ENCODE results near the gene CBFA2T3.

DNA sequence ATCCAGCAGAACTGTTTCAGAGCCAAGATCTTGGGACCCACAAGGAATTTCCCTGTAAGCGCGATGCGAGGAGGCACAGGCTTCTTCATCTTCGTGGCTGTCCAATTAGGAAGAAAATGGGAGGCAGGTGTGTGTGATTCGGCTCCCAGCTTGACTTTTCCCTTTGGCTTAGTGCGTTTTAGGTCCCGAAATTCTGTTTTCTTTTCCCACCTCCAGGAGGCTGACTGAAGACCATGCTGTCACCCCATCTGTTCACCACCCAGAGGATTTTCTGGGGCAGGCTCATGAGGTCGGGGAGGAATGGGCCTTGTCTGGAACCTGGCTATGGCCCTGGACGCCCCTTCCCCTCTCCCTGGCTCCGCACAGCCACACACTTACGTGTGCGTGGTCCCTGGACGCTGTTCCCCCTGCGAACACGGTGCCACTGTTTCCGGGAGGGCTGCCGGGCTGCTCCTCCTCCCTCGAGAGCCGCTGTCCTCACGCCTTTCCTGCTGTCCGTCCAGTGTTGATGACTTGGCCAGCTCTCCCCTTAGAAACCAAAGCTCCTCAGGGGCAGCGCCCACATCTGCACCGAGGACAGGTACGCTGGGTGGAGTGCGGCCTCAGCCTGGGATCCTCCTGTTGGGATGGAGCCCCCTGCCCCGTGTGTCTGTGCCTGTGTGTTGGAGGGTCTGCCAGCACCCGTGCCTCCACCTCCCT is 107.9 kb downstream of the CBFA2T3 start:
- TF ChIP-seq, protein P1, sequence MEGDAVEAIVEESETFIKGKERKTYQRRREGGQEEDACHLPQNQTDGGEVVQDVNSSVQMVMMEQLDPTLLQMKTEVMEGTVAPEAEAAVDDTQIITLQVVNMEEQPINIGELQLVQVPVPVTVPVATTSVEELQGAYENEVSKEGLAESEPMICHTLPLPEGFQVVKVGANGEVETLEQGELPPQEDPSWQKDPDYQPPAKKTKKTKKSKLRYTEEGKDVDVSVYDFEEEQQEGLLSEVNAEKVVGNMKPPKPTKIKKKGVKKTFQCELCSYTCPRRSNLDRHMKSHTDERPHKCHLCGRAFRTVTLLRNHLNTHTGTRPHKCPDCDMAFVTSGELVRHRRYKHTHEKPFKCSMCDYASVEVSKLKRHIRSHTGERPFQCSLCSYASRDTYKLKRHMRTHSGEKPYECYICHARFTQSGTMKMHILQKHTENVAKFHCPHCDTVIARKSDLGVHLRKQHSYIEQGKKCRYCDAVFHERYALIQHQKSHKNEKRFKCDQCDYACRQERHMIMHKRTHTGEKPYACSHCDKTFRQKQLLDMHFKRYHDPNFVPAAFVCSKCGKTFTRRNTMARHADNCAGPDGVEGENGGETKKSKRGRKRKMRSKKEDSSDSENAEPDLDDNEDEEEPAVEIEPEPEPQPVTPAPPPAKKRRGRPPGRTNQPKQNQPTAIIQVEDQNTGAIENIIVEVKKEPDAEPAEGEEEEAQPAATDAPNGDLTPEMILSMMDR (IDR thresholded peaks at IDR 0.05; ENCODE audit: control extremely low read depth in 1 of 3, insufficient read depth in 1 of 3, low read depth in 1 of 3, low read length in 3 of 3), result no peak
- TF ChIP-seq HDAC6 (IDR thresholded peaks at IDR 0.05; ENCODE audit: low read depth, low read length) (no peak), CREB1 (IDR thresholded peaks at IDR 0.05) (no peak), JUN (IDR thresholded peaks at IDR 0.05; ENCODE audit: low read depth, low read length) (no peak), JUND (IDR thresholded peaks at IDR 0.05; ENCODE audit: low read length) (no peak), EZH2 (IDR thresholded peaks at IDR 0.05; ENCODE audit: low read depth, low read length, severe bottlenecking) (no peak), BACH1 (IDR thresholded peaks at IDR 0.05; ENCODE audit: low read length) (no peak), TCF12 (IDR thresholded peaks at IDR 0.05; ENCODE audit: low read depth, low read length) (no peak)
